Lower leg skin (tissue), 4 donors: Measurements from ENCODE around the gene TMEM62. TPM values are rescaled to one million over a fixed set of nuclear protein-coding genes. Genes with fewer than 3 reads are reported as not detected.
"Not testable (repeated sequence)": the region's sequence is repeated elsewhere in the genome, so short reads cannot be mapped to it uniquely, and the experiment has no call there.

Source experiments
- DNase-seq, 2 donors: peaks; one replicate each; pipeline ENCODE4 v3.0.0-alpha.2; 2019; ENCODE audit warnings: low spot score in 2 of 2
- H3K4me3 ChIP-seq: fragments of 200-600 bp; sonication (generic); 2 replicates; pipeline ENCODE4 v1.5.1; 2017; ENCODE audit warnings: mild to moderate bottlenecking, low read depth; ENCODE audit not compliant: poor library complexity, severe bottlenecking
- POLR2A ChIP-seq, 2 donors: fragments of 450-650 bp; IDR thresholded peaks; one replicate each; pipeline ENCODE4 v1.6.1; 2016 to 2017; ENCODE audit warnings: antibody characterized with exemption in 2 of 2, mild to moderate bottlenecking in 1 of 2, moderate library complexity in 1 of 2
- WGBS, 2 donors: methylation state at CpG; one replicate each; pipeline ENCODE4 v1.1.5; 2018; 5-methylcytosine and 5-hydroxymethylcytosine counted together
- intact Hi-C: fragments of 100-400 bp; cut with DNase I; formaldehyde crosslinking; loops from one replicate; pipeline ENCODE4 v1.15.0; 2023; ENCODE audit warnings: low total_unique reads
- total RNA-seq, 4 donors: library from RNA; depleted of rRNA; stranded (reverse); fragments of >200 nt; gene quantifications; one replicate each; pipeline ENCODE4 v1.1.0, GENCODE V29; 2016
- TF ChIP-seq, protein P1 (sequence below), 3 donors: fragments of 450-650 bp; IDR thresholded peaks; one replicate each; pipeline ENCODE4 v1.5.1; 2016; ENCODE audit warnings: antibody characterized with exemption in 3 of 3, mild to moderate bottlenecking in 3 of 3, moderate library complexity in 2 of 3

The TMEM62 gene
- total RNA-seq, 4 donors from 2014 or later, result 10.7 to 33.4 (median 20.0) TPM

DNA sequence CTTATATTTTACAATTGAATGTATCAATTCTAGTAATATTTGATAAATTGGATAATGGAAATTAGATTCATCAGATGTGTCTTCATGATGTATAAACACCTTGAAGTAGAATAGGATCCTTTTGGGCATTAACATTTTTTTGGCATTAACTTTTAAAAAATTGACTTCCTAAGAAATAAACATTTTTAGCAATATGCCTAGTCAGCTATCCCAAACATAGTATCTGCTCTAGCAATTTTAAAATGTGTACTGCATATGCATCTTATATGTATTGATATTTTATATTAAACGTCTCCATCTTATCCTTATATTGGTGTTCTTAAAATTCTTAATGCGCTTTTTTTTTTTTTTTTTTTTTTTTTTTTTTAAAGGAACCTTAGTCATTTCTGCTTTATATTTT lies 60.3 kb downstream of the TMEM62 start:
- DNase-seq, result no peak
- intact Hi-C loops, result no loop called here
- TF ChIP-seq, protein P1, sequence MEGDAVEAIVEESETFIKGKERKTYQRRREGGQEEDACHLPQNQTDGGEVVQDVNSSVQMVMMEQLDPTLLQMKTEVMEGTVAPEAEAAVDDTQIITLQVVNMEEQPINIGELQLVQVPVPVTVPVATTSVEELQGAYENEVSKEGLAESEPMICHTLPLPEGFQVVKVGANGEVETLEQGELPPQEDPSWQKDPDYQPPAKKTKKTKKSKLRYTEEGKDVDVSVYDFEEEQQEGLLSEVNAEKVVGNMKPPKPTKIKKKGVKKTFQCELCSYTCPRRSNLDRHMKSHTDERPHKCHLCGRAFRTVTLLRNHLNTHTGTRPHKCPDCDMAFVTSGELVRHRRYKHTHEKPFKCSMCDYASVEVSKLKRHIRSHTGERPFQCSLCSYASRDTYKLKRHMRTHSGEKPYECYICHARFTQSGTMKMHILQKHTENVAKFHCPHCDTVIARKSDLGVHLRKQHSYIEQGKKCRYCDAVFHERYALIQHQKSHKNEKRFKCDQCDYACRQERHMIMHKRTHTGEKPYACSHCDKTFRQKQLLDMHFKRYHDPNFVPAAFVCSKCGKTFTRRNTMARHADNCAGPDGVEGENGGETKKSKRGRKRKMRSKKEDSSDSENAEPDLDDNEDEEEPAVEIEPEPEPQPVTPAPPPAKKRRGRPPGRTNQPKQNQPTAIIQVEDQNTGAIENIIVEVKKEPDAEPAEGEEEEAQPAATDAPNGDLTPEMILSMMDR (IDR thresholded peaks at IDR 0.05), result no peak
- no peak overlapping the region for H3K4me3 ChIP-seq
- 84 to 85% methylated on average over 2 of the region's 2 CpGs for WGBS, 2 donors

DNA sequence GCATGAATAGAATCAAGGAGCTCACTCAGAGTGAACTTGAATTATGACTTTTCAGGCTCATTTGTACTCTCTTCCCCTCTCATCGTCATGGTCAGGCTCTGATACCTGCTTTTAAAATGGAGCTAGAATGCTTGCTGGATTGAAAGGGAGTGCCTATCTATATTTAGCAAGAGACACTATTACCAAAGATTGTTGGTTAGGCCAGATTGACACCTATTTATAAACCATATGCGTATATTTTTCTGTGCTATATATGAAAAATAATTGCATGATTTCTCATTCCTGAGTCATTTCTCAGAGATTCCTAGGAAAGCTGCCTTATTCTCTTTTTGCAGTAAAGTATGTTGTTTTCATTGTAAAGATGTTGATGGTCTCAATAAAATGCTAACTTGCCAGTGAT lies 61.4 kb downstream of the TMEM62 start:
- no peak for DNase-seq
- 80 to 90% methylated on average over 2 of the region's 2 CpGs for WGBS, 2 donors
- intact Hi-C loops, result no loop called here
- no peak for TF ChIP-seq POLR2A (IDR thresholded peaks at IDR 0.05)
- H3K4me3 ChIP-seq, result no peak overlapping the region

DNA sequence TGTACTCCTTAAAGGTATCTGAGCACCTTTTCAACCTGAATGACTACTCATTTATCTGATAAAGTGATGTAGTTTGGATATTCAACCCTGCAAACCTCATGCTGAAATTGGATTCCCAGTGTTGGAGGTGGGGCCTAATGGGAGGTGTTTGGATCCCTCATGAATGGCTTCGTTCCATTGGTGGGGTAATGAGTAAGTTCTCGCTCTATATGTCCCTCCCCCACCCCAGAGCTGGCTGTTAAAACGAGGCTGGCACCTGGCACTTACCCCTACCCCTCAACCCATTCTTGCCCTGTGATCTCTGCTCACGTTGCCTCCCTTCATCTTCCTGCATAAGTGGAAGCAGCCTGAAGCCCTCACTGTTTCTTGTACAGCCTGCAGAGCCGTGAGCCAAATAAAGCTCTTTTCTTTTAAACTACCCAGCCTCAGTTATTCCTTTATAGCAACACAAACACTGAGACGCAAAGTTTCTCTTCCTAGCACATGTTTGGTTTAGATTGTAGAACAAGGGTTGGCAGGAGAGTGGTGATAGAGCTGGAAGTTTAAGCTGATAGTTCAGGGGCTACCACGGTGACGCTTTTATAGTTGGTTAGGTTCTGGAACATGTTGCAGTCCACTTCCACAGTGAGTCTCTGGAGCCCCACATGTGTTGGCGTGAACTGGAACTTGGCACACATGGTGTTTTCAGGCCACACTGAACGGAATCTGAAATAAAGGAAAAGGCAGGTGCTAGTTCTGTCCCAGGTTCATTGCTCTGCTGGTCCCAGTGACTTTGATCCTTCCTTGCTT lies 63.6 kb downstream of the TMEM62 start:
- no peak for DNase-seq
- no peak overlapping the region for H3K4me3 ChIP-seq
- TF ChIP-seq, protein P1 (IDR thresholded peaks at IDR 0.05), result no peak
- TF ChIP-seq POLR2A (IDR thresholded peaks at IDR 0.05), result no peak
- 85 to 90% methylated on average over 10 of the region's 10 CpGs for WGBS, 2 donors
- intact Hi-C loops, result no loop called here

DNA sequence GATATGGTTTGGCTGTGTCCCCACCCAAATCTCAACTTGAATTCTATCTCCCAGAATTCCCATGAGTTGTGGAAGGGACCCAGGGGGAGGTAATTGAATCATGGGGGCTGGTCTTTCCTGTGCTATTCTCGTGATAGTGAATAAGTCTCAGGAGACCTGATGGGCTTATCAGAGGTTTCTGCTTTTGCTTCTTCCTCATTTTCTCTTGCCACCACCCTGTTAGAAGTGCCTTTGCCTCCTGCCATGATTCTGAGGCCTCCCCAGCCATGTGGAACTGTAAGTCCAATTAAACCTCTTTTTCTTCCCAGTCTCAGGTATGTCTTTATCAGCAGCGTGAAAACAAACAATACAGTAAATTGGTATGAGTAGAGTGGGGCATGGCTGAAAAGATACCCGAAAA lies 64.4 kb downstream of the TMEM62 start:
- DNase-seq, result not testable (repeated sequence)
- 90 to 94% methylated on average over 3 of the region's 3 CpGs for WGBS, 2 donors

DNA sequence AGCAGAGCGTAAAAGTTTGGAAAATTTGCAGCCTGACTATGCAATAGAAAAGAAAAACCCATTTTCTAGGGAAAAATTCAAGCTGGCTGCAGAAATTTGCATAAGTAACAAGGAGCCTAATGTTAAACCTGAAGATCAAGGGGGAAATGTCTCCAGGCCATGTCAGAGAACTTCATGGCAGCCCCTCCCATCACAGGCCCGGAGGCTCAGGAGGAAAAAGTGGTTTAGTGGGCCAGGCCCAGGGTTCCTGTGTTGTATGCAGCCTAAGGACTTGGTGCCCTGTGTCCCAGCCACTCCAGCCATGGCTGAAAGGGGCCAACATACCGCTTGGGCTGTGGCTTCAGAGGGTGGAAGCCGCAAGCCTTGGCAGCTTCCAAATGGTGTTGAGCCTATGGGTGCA lies 65.2 kb downstream of the TMEM62 start:
- H3K4me3 ChIP-seq, DNase-seq, intact Hi-C loops: not testable (repeated sequence)
- 92 to 94% methylated on average over 4 of the region's 4 CpGs for WGBS, 2 donors

More for the DNA sequence above, 64.4 kb downstream of the TMEM62 start:
- H3K4me3 ChIP-seq, intact Hi-C loops: not testable (repeated sequence)

DNA sequence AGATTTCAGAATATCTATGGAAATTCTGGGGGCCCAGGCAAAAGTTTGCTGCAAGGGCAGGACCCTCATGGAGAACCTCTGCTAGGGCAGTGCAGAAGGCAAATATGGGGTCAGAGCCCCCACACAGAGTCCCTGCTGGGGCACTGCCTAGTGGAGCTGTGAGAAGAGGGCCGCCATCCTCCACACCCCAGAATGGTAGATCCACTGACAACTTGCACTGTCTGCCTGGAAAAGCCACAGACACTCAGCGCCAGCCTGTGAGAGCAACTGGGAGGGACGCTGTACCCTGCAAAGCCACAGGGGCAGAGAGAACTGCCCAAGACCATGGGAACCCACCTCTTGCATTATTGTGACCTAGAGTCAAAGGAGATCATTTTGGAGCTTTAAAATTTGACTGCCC lies 65.6 kb downstream of the TMEM62 start:
- DNase-seq, result no peak
- no peak overlapping the region for H3K4me3 ChIP-seq
- WGBS, 2 donors, result 92 to 100% methylated on average over 3 of the region's 3 CpGs
- TF ChIP-seq POLR2A (IDR thresholded peaks at IDR 0.05), result no peak
- TF ChIP-seq, protein P1 (IDR thresholded peaks at IDR 0.05), result no peak
- intact Hi-C loops, result no loop called here

DNA sequence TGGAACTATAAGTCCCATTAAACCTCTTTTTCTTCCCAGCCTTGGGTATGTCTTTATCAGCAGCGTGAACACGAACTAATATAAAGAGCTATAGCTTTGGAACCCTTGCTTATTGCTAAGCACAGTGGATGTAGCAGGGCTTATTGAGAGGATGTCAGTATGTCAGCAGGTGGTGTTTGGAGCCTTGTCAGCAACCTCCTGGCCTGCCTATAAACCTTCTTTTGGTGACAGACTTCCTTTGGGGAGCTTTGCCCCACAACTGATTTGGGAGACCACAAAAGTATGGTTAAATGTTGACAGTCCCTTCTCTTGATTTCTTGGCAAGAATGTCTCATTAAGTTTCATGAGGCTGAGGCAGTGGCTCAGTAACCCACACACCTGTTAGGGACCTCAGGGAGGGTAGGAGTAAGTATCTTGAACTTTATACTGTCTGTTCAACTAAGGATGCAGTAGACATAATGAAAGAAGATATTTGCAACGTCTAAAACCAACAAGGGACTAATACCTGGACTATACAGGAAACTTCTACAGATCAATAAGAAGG lies 66.6 kb downstream of the TMEM62 start:
- H3K4me3 ChIP-seq, result no peak overlapping the region
- DNase-seq, result no peak
- intact Hi-C loops, result no loop called here
- TF ChIP-seq POLR2A (IDR thresholded peaks at IDR 0.05), result no peak
- TF ChIP-seq, protein P1 (IDR thresholded peaks at IDR 0.05), result no peak
- WGBS, 2 donors, result 86 to 89% methylated on average over 3 of the region's 3 CpGs
